HG03060 (cell line): ENCODE results near the gene SLC7A6OS.
A peak's percentile ranks its signal among the peaks of the same experiment; 100 is the strongest.
"Not testable (repeated sequence)": the region's sequence is repeated elsewhere in the genome, so short reads cannot be mapped to it uniquely, and the experiment has no call there.

Experiments used
- ATAC-seq: cut with Tn5 transposase; IDR thresholded peaks from one replicate; pipeline ENCODE4 v1.9.1; 2021; ENCODE audit warnings: low read depth, moderate number of reproducible peaks; ENCODE audit not compliant: unreplicated experiment

The SLC7A6OS gene

DNA sequence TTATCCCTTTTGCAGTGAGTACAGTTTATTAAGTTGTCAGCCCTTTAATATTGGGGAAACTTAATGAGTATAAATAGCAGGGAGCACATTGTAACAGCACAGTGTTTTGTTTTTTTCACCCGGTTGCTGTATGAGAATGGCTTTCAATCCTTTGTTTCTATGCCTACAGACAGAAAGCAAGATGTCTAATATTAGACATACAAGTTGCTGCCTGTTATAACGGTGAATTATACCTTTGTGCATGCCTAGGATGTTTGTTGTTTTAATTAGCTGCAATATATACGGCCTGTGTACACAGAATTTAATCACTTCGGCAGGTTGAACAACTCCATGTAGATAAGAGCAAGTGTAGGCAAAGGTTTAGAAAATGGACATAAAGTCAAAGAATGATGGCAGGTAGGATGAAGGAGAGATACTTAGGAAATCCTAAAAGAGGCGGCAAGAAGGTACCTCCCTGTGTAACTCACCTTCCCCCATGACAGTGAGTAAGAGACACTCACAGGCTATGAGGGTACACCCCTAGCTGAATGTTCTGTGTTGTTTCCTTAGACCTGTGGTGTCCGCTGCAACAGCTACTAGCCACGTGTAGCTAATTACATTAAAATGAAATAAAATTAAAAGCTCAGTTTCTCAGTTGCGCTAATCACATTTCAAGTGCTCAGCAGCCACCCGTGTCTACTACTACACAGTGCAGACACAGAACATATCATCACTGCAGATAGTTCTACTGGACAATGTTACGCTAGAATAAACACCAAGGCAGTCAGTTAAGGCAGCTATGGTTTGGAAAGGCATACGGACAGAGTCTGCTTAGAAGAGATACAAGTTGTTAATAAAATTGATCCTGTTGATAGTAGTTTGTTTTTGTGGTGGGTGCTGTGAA, 10.9 kb downstream of the SLC7A6OS start:
- no peak for ATAC-seq

DNA sequence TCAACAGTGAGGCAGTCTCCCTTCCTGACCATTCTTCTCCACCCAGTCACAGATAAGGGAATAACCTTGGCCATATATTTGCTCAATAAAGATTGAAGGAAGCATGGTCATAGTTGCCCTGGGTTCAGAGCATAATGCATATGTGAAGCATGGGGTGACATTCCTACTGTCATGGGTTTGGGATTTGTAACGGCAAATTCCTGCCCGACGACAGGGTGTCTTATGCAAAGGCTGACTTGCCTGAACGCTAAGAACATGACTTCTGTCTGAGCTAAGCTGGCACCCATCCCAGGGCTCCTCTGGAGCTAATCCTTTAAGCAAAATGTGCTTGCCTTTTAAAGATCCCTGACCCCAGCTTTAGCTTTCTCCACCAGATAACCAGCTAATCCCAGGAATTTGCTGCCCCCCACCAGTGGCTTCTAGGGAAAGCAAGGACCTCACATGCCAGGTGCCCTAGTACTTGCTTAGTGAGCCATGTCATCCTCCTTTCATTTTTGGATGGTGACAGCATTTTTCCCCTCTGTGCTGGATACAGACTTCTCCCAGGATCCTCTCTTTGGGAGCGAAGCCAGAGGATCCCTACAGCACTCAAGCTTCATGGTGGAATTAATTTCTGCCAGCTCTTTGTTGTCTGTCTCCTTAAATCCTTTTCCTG, 11.7 kb downstream of the SLC7A6OS start:
- ATAC-seq: no peak

DNA sequence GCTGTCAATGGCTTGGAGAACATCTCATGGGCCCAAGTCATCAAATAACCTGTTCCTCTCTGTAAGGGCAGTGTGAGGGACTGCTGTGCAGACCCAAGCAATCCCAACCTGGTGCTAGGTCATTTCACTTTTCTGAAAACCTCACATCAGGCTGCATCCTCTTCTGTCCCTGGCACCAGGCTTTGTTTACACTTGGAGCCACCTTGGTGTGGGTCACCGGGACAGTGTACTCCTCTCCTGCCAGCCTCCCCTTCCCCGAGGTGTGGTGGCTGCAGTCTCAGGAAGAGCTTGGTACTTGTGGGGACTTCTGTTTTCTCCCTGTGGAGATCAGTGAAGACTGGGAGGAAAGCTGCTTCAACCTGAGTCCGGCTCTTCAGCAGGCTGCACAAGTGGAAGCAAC, 12.4 kb downstream of the SLC7A6OS start:
- no peak for ATAC-seq

DNA sequence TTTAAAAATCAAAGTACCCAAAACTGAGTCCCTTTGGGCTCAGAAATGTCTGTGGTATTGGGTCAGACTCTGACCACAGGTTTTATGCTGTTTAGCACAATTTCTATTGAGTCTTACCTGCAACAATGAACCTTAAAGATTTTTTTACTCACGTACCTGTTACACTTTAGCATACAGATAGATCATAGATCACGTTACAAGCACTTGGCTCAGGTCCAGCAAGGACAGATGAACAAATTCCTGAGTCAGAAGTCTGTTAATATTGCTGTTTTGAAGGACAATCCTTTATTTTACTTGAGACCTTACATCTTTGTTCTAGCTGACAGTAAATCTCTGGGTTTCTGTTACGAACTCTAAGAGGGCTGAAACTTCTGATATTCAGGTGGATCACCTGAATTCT, 12.8 kb downstream of the SLC7A6OS start:
- no peak for ATAC-seq

DNA sequence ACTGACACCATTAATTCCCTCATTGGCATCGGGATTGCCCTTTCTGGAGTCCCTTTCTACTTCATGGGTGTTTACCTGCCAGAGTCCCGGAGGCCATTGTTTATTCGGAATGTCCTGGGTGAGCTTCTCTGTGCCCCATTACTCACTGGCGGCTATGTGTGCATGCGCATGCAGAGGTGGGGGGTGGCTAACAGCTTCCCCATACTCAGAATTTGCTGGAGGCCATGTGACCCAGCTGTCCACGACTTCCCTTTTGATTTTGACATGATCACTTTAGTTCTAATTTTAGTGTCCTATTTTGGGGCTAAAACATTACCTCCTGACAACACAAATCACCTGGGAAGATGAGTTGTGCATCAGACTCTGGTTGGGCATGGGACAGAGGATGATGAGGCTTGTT, 14.1 kb downstream of the SLC7A6OS start:
- ATAC-seq: no peak

DNA sequence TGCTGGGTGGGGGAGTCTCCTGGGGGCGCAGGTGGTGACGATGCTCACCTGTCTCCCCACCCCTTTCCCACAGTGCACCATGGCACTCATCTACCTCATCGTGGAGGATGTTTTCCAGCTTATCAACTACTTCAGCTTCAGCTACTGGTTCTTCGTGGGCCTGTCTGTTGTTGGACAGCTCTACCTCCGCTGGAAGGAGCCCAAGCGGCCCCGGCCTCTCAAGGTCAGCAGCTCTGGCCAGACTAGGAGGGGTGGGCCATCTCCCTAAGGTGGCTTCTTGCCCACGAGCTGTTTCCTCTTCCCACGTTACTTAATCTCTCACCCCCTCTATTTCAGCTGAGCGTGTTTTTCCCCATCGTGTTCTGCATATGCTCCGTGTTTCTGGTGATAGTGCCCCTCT, 14.5 kb downstream of the SLC7A6OS start:
- ATAC-seq: no peak

DNA sequence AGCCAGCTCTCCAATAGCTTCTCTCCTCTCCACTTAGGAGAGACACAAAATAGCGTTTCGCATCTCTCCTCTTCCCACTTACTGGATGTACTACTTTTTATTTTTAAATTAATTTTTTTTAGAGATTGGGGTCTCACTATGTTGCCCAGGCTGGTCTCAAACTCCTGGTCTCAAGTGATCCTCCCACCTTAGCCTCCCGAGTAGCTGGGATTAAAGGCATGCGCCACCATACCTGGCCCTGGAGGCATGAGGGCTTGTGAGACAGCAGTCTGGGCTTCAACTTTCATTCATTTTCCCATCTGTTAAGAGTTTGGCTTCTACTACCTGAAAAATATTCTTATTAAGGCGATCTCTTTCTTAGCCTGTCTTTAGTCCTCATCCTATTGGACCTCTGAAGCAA, 18.3 kb downstream of the SLC7A6OS start:
- ATAC-seq: no peak

DNA sequence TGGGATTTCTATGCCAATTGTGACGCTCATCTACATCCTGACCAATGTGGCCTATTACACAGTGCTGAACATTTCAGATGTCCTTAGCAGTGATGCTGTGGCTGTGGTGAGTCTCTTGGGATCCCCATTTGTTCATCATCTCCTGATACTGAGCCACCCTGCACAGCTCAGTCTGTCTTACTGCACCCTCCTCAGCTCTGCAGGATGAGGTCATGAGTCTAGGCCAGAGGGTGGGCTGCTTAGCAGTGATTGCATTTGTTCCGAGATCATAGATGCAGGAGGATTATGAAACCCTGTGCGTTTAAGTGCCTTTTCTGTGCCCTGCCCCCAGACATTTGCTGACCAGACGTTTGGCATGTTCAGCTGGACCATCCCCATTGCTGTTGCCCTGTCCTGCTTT, 19.5 kb downstream of the SLC7A6OS start:
- ATAC-seq: no peak

DNA sequence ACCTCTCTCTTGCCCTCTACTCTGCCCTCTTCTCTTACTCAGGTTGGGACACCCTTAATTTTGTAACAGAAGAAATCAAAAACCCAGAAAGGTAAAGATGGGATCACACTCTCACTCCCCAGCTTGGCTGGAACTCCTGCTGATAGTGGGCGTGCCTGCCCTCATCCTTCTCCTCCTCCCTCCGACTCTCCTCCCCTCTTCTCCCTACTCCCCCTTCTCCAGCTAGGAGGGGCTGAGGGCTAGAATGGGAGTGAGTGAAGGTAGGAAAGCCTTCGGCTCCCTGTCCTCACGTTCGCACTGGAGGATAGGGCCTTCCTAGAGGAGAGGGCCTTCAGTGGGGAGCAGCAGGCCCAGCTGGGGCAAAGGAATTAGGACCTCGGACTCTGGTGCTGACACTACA, 20.3 kb downstream of the SLC7A6OS start:
- ATAC-seq: no peak

DNA sequence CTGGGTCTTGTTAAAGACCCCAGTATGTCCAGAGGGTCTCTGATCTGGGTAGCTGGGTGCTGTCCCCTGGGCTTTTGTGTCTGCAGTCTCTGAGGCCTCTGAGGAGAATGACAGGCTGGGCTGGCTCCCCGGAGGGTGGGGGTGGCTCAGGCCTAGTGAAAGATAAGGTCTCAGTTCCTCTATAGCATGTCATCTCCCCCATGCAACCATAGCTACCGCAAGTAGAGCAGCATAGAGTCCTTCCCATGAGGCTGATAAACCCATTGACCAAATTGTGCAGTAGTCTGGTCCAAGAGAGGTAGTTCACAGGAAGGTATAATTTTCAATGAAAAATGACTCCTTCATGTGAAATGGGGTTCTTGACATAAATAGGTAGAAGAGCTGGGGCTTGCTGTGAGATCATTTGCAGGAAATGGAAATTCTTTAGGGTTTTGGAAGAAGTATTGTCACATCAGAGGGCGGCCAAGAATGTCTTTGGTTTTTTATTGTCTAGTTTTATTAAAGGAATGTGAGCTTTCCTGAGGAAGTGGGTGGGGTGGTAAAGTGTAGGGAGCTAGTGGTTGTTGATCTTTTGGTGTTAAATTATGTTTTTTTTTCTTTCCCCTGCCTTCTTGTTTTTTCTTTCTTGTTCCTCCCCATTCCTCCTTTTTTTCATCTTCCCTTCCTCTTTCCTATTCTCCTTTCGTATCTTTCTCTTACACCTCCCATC, 21.0 kb downstream of the SLC7A6OS start:
- peak; percentile 48 for ATAC-seq

DNA sequence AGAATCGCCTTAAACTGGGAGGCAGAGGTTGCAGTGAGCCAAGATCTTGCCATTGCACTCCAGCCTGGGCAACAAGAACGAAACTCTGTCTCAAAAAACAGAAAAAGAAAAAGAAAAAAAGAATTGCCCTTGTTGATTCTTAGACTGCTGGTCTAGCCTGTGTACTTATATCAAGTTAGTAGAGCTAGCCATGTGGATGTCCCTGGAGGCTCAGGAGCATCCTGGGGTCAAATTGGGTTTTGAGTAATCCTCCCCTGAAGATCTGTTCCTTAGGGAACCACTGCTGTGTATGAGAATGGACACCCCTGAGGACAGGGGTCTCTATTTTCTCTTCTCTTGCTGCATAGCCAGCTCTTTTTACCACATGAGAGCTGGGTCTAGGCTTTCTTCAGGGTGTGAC, 21.5 kb downstream of the SLC7A6OS start:
- no peak for ATAC-seq

DNA sequence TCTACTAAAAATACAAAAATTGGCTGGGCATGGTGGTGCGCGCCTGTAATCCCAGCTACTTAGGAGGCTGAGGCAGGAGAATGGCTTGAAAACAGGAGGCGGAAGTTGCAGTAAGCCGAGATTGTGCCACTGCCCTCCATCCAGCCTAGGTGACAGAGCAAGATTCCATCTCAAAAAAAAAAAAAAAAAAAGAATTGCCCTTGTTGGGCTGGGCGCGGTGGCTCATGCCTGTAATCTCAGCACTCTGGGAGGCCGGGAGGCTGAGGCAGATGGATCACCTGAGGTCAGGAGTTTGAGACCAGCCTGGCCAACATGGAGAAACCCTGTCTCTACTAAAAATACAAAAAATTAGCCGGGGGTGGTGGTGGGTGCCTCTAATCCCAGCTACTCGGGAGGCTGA, 21.9 kb downstream of the SLC7A6OS start:
- not testable (repeated sequence) for ATAC-seq

DNA sequence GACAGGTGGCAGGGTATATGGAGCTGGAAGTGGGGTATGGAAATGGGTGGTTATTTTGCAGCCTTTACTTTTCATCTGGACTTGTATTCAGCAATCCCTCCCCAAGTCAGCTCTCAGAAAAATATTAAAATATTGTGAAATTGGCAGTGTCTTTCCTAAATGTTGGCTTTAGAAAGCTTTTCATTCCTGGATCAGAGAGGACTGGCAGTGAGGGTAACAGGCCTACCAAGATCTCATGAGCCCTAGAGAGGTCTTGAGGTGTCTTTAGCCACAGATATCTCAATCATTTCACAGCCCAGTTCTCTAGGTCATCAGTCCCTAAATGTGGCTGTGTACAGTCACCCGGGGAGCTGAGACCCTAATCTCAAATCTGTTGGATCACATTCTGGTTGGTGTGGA, 22.5 kb downstream of the SLC7A6OS start:
- ATAC-seq: no peak

DNA sequence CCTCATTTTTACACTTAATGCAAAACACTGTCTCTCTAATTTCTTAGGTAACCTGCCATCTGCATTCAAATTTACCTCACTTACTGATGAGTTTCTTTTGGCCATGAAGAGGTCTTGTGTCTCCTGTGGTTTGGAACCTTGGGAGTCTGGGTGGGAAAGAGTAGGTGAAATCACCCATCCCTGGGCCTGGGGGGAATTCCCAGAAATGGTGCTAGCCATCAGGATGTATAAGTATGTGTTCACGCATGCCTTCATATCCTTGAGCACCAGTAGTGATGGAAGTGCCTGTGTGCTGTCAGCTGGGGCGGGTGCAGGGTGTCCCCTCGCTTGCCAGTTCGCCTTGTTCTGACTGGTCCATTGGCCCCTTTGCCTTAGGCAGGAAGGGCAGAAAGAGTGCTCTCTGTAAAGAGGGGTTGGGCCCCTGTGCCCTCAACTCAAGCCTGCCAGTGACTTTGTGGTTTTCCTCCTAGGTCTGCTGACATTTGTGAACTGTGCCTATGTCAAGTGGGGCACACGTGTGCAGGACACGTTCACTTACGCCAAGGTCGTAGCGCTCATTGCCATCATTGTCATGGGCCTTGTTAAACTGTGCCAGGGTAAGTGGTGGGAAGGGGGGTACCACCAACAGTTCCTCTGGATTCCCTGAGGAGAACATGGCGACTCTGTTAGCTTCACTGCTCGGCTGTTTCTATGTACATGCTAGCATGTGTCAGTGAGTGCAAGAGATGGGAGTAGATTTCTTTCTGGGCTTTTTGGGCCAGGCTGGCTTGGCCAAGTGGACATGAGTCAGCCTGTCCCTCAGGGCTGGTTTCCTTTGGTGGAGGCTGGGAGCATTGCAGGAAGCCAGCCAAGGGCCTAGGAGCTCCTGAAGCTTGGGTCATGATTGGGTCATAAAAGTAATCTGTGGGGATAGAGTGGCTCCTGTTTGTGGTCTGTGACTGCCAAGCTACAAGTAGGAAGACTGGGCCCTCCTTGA, 23.2 kb downstream of the SLC7A6OS start:
- ATAC-seq: no peak

DNA sequence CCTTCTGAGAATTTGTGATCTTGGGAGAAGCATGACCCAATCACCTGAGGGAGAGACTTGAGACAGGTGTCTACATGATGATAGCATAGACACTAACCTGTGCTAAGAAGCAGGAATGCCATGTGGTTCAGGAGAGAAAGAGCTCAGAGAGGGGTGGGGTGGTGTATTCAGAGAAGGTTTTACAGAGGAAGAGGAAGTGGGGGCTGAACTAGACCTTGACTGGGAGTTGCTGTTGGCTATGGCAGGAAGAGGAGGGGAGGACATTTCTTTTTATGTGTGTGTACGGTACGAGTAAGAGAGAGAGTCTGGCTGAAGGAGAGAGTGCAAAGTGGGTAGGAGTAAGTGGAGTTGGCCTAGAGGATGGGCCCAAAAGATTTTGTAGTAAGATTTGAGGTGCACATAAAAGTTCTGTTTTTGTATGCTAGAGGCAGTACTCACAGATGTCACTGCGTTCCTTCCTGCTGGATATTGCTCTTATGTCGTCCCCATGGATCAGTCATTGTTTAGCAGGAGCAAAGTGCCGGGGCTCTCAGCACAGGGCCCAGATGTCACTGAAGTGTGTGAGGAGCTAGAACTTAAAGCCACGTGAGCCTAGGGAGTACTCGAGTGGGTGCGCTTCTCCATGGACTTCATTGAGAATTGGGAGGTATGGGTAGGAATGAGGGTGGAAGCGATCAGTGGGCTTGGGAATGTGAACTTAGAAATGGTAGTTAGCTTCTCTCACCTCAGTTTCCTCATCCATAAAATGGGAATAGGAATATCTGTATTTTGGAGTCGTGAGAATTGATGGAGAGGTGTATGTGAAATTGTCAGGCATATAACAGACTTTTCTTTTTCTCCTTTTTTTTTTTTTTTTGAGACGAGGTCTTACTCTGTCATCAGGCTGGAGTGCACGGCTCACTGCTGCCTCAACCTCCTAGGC, 24.3 kb downstream of the SLC7A6OS start:
- ATAC-seq: no peak

DNA sequence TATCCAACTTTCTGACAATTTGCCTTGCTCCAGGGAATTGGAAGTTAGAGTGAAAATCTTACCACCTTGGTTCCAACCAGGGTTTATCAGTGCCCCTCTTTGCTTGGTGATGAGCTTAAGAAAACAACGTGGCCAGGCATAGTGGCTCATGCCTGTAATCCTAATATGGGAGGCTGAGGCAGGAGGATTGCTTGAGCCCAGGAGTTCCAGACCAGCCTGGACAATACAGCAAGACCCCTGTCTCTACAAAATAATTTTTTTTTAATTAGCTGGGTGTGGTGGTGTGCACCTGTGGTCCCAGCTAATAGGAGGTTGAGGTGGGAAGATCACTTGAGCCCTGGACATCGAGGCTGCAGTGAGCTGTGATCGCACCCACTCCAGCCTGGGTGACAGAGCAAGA, 25.1 kb downstream of the SLC7A6OS start:
- ATAC-seq: no peak

DNA sequence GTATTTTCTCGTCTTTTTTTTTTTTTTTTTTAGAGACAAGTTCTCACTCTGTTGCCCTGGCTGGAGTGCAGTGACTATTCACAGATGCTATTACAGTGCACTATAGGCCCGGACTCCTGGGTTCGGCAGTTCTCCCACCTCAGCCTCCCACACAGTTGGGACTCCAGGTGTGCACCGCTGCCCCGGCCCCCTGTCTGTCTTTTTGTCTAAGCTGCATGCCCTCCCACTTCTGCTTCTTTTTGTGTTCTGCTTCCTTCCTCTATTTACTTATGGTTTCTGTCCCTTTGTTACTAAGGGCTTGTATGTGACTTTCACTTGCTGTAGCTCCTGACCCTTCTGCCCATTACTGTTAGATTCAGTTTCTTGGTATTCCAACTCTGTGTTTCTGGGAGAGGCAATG, 25.9 kb downstream of the SLC7A6OS start:
- ATAC-seq: no peak

DNA sequence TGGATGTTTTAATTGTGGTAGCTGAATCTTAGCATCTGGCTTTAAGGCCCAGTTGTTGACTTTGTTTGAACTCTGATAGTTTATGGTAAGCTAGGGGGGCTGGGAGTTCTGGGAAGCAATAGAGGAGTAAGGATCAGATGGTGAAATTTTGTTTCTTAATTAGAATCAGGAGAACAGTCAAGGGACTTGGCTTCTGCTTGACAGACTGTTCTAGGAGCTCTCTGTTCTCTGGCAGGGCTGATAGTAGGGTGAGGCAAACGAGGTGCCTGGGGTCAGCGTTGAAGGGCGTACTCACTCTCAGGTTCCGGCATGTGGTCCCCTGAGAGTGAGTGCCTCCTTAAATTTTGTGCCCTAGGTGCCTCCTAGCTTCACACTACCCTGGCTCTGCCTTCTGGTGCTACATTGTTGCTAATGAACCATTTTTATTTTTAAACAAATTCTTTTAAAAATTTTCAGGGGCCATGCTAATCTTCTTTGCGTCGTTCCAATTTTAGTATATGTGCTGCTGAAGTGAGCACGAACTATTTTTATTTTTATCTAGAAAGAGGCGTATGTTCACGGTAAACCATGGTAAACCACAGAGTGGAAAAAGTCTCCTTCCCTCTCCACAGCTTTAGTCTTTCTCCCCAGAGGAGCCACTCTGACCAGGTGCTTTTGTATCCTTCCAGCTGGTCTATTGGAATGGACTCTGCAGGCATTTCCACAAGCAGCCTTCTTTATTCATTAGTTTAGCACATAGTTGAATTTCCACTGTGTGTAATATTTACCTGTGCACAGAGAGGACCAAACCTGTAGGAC, 26.7 kb downstream of the SLC7A6OS start:
- ATAC-seq: peak; percentile 38
